HG02870 (cell line): ENCODE measurements around the gene PLXNA3.

Experiments used
- ATAC-seq: cut with Tn5 transposase; IDR thresholded peaks from one replicate; pipeline ENCODE4 v1.9.1; 2021; ENCODE audit warnings: mild to moderate bottlenecking, moderate library complexity; ENCODE audit not compliant: unreplicated experiment

PLXNA3 gene

GRCh38 chrX:154457491-154458115 lies 478 bp upstream of the PLXNA3 start:
- no peak for ATAC-seq

- no peak for ATAC-seq
Measured at GRCh38 chrX:154458954-154459778, 1.1 kb downstream of the PLXNA3 start.

- ATAC-seq: no peak
Measured at GRCh38 chrX:154459832-154460231, 1.8 kb downstream of the PLXNA3 start.

- no peak for ATAC-seq
Measured at GRCh38 chrX:154460326-154460725, 2.2 kb downstream of the PLXNA3 start.

GRCh38 chrX:154462396-154462795 lies 4.3 kb downstream of the PLXNA3 start:
- ATAC-seq: no peak

GRCh38 chrX:154463611-154464220 lies 5.6 kb downstream of the PLXNA3 start:
- no peak for ATAC-seq

- ATAC-seq: no peak
Measured at GRCh38 chrX:154464806-154465365, 6.8 kb downstream of the PLXNA3 start.

GRCh38 chrX:154465601-154466000 lies 7.5 kb downstream of the PLXNA3 start:
- no peak for ATAC-seq

- no peak for ATAC-seq
Measured at GRCh38 chrX:154466036-154466435, 8.0 kb downstream of the PLXNA3 start.

GRCh38 chrX:154466907-154467306 lies 8.8 kb downstream of the PLXNA3 start:
- no peak for ATAC-seq

GRCh38 chrX:154467556-154467955 lies 9.5 kb downstream of the PLXNA3 start:
- no peak for ATAC-seq

- no peak for ATAC-seq
Measured at GRCh38 chrX:154468217-154468616, 10.1 kb downstream of the PLXNA3 start.

- ATAC-seq: no peak
Measured at GRCh38 chrX:154469114-154469513, 11.0 kb downstream of the PLXNA3 start.

GRCh38 chrX:154469880-154470279 lies 11.8 kb downstream of the PLXNA3 start:
- ATAC-seq: no peak

- no peak for ATAC-seq
Measured at GRCh38 chrX:154470434-154470833, 12.4 kb downstream of the PLXNA3 start.

GRCh38 chrX:154470914-154471568 lies 13.0 kb downstream of the PLXNA3 start:
- ATAC-seq: no peak

GRCh38 chrX:154471839-154472684 lies 14.0 kb downstream of the PLXNA3 start:
- no peak for ATAC-seq

- no peak for ATAC-seq
Measured at GRCh38 chrX:154472685-154473632, 14.9 kb downstream of the PLXNA3 start.

- no peak for ATAC-seq
Measured at GRCh38 chrX:154473683-154474082, 15.6 kb downstream of the PLXNA3 start.
